ENCODE measurements around the gene OLFML2B. TPM values are rescaled to one million over a fixed set of nuclear protein-coding genes. Genes with fewer than 3 reads are reported as not detected.

Gene OLFML2B
- total and polyA plus RNA-seq, 2 experiments from 2014 or later, result 0.36 to 1.9 TPM

Other genes starting within 250 kb of the OLFML2B start
- gene NOS1AP, start 45.8 kb upstream of the OLFML2B start, total RNA-seq, result 4.9 and 5.3 TPM in 2 replicates
- gene NOS1AP, start 45.8 kb upstream of the OLFML2B start, polyA plus RNA-seq, result 6.6 and 8.7 TPM in 2 replicates